Natural killer cell (primary cell): ENCODE results near the gene TBC1D22B. TPM values are rescaled to one million over a fixed set of nuclear protein-coding genes. Genes with fewer than 3 reads are reported as not detected.

Experiments used
- ATAC-seq, 3 donors: fragments of 150-1000 bp in 2 of 3; fragments of 200-7000 bp in 1 of 3; cut with Tn5 transposase; 1 replicate in 1 of 3; 2 replicates in 2 of 3; pipeline ENCODE4 v1.10.0; 2021; ENCODE audit warnings: mild to moderate bottlenecking in 2 of 3, moderate library complexity in 2 of 3
- DNase-seq, 2 donors: peaks; one replicate each; pipeline versions ENCODE4 v3.0.0 to v3.0.0-alpha.2; 2013 to 2021; ENCODE audit warnings: mixed read lengths in 1 of 2
- H3K27ac ChIP-seq: one replicate; pipeline ENCODE4 v1.5.1; 2013; ENCODE audit warnings: mild to moderate bottlenecking, low read length
- H3K27me3 ChIP-seq: one replicate; pipeline ENCODE4 v1.6.1; 2013; ENCODE audit warnings: low read length; ENCODE audit not compliant: control insufficient read depth, insufficient read depth
- H3K36me3 ChIP-seq: one replicate; pipeline ENCODE4 v1.6.1; 2013; ENCODE audit warnings: low read length; ENCODE audit not compliant: control insufficient read depth, insufficient read depth
- H3K4me1 ChIP-seq: one replicate; pipeline ENCODE4 v1.6.1; 2013; ENCODE audit warnings: low read length; ENCODE audit not compliant: control insufficient read depth, insufficient read depth
- H3K4me3 ChIP-seq: one replicate; pipeline ENCODE4 v1.5.1; 2013; ENCODE audit warnings: low read length
- H3K9me3 ChIP-seq: one replicate; pipeline ENCODE4 v1.6.1; 2013; ENCODE audit warnings: low read length; ENCODE audit not compliant: control insufficient read depth, insufficient read depth
- H3K27ac Mint-ChIP-seq, 2 donors: one replicate each; pipeline ENCODE4 v1.8.0; 2022; ENCODE audit warnings: mild to moderate bottlenecking in 2 of 2, mixed read lengths in 2 of 2, moderate library complexity in 1 of 2
- H3K27me3 Mint-ChIP-seq, 2 donors: one replicate each; pipeline ENCODE4 v1.8.0; 2022; ENCODE audit warnings: low read depth in 2 of 2, mixed read lengths in 2 of 2
- H3K36me3 Mint-ChIP-seq: one replicate; pipeline ENCODE4 v1.8.0; 2022; ENCODE audit warnings: mixed read lengths
- H3K4me1 Mint-ChIP-seq, 2 donors: one replicate each; pipeline ENCODE4 v1.8.0; 2022; ENCODE audit warnings: mixed read lengths in 2 of 2
- H3K4me3 Mint-ChIP-seq: one replicate; pipeline ENCODE4 v1.8.0; 2022; ENCODE audit warnings: mild to moderate bottlenecking, moderate library complexity, mixed read lengths
- H3K9me3 Mint-ChIP-seq, 2 donors: one replicate each; pipeline ENCODE4 v1.8.0; 2022; ENCODE audit warnings: mixed read lengths in 2 of 2
- CTCF ChIP-seq: fragments of 200-600 bp; IDR thresholded peaks from one replicate; pipeline ENCODE4 v1.8.0; 2022; ENCODE audit warnings: antibody characterized with exemption
- WGBS: methylation state at CpG from one replicate; pipeline ENCODE4 v1.1.7; 2013; ENCODE audit warnings: missing lambda C conversion rate; ENCODE audit not compliant: insufficient coverage; 5-methylcytosine and 5-hydroxymethylcytosine counted together
- intact Hi-C: fragments of 100-400 bp; cut with micrococcal nuclease; formaldehyde crosslinking; loops from one replicate; pipeline ENCODE4 v1.14.2; 2022
- total RNA-seq, 4 donors: library from RNA; stranded (reverse); fragments of 120-200 nt in 1 of 4; gene quantifications; one replicate each; pipeline versions ENCODE4 v1.2.3 to v1.2.4, GENCODE V29; 2013 to 2022

Gene TBC1D22B
- total RNA-seq, 3 donors from 2014 or later (not counting 1 experiment from before 2014, with no cell fraction given): 8.0 to 12.1 (median 12.0) TPM

- H3K9me3 Mint-ChIP-seq: no peaks in the 10 kb centered on the region
- Histone ChIP-seq H3K4me1 (no peaks in the 10 kb centered on the region), H3K36me3 (peaks cover 36% of the 10 kb centered on the region), H3K27ac (no peak overlapping the region), H3K27me3 (no peaks in the 10 kb centered on the region), H3K9me3 (no peaks in the 10 kb centered on the region), H3K4me3 (no peak overlapping the region)
- TF ChIP-seq CTCF: no peak
- no peak for ATAC-seq
- no peaks in the 10 kb centered on the region for H3K36me3 Mint-ChIP-seq
- H3K27ac Mint-ChIP-seq: peak overlapping the region in 1 of 2 donors; percentile 35
- no peak for DNase-seq
- intact Hi-C loops: no loop called here
- no peaks in the 10 kb centered on the region for H3K4me1 Mint-ChIP-seq
- no peak overlapping the region for H3K4me3 Mint-ChIP-seq
- no peaks in the 10 kb centered on the region for H3K27me3 Mint-ChIP-seq
These were observed 117.8 kb downstream of the TBC1D22B start for GRCh38 chr6:37375376-37375775.

GRCh38 chr6:37376078-37376743 lies 118.6 kb downstream of the TBC1D22B start:
- ATAC-seq: no peak
- Histone ChIP-seq H3K9me3 (no peaks in the 10 kb centered on the region), H3K36me3 (peaks cover 34% of the 10 kb centered on the region), H3K27me3 (no peaks in the 10 kb centered on the region), H3K27ac (peak overlapping the region; percentile 24), H3K4me1 (no peaks in the 10 kb centered on the region), H3K4me3 (no peak overlapping the region)
- no peak overlapping the region for H3K4me3 Mint-ChIP-seq
- peak overlapping the region in 1 of 2 donors; percentile 35 for H3K27ac Mint-ChIP-seq
- H3K9me3 Mint-ChIP-seq: no peaks in the 10 kb centered on the region
- no peaks in the 10 kb centered on the region for H3K4me1 Mint-ChIP-seq
- no peaks in the 10 kb centered on the region for H3K27me3 Mint-ChIP-seq
- 90% methylated on average over 2 of the region's 4 CpGs for WGBS
- H3K36me3 Mint-ChIP-seq: peaks cover 5% of the 10 kb centered on the region
- no peak for DNase-seq
- intact Hi-C loops: no loop called here
- no peak for TF ChIP-seq CTCF

GRCh38 chr6:37381579-37381978 lies 124.0 kb downstream of the TBC1D22B start:
- Histone ChIP-seq H3K36me3 (peaks cover 36% of the 10 kb centered on the region), H3K27ac (no peak overlapping the region), H3K4me1 (no peaks in the 10 kb centered on the region), H3K27me3 (no peaks in the 10 kb centered on the region), H3K4me3 (no peak overlapping the region), H3K9me3 (no peaks in the 10 kb centered on the region)
- WGBS: 50% methylated on average over 2 of the region's 2 CpGs
- Mint-ChIP-seq H3K27me3 (no peaks in the 10 kb centered on the region), H3K9me3 (no peaks in the 10 kb centered on the region), H3K4me1 (no peaks in the 10 kb centered on the region), H3K36me3 (peaks cover 11% of the 10 kb centered on the region), H3K4me3 (no peak overlapping the region), H3K27ac (no peak overlapping the region)
- TF ChIP-seq CTCF: peak; percentile 58
- peak in 1 of 2 donors; percentile 74 for DNase-seq
- intact Hi-C loops: loop anchor here (2.0 kb wide), 2 partner anchors 51 to 311 kb away; partner anchors contain the start of gene CMTR1
- ATAC-seq: peak; percentile 52 to 67 (median 66)

Other genes starting within 250 kb of the TBC1D22B start
- gene PIM1, start 87.6 kb upstream of the TBC1D22B start, total RNA-seq: 100 to 1,000 TPM; 188 to 242 (median 215) TPM
- gene TMEM217, start 372 bp downstream of the TBC1D22B start, total RNA-seq: 1 to 10 TPM in 1 of 3 donors, under 1 TPM in 2; 0.75 to 2.1 (median 0.75) TPM
- 10 to 100 TPM; 11.4 to 18.2 (median 14.0) TPM for gene RNF8, start 96.2 kb downstream of the TBC1D22B start, total RNA-seq
- 100 to 1,000 TPM in 1 of 3 donors, 10 to 100 TPM in 2; 85.0 to 111 (median 94.7) TPM for gene CMTR1, start 175.4 kb downstream of the TBC1D22B start, total RNA-seq
- gene CCDC167, start 242.1 kb downstream of the TBC1D22B start, total RNA-seq: 10 to 100 TPM; 10.2 to 27.4 (median 19.4) TPM